ENCODE results near the gene GNA12.

Gene GNA12

DNA sequence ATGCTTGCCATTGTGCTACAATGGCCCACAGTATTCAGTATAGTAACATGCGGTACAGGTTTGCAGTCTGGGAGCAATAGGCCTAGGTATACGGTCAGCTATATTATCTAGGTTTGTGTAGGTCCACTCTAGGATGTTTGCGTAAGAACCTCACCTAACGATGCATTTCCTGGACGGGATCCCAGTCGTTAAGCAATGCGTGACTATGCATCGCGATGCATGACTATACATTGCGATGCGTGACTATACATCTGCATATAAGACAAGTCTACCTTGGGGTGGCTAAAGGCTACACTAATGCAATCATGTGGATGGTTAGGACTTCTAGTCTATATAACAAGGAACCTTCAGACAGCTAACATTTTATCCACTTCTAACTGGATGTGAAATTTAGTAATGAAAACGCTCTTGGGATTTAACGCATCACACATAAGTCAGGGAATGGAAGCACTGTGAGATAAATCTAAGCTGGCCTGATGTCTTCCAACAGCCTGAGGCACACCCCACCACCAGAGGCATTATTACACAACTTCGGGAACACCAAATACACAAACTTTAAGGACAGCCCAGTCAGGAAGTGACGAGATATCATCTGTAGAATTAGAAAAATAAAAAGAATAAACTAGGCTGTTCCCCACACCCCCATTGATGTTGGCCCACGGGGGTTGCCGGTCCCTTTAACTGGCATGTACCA, 9.2 kb downstream of the GNA12 start:
- no peak for DNase-seq

DNA sequence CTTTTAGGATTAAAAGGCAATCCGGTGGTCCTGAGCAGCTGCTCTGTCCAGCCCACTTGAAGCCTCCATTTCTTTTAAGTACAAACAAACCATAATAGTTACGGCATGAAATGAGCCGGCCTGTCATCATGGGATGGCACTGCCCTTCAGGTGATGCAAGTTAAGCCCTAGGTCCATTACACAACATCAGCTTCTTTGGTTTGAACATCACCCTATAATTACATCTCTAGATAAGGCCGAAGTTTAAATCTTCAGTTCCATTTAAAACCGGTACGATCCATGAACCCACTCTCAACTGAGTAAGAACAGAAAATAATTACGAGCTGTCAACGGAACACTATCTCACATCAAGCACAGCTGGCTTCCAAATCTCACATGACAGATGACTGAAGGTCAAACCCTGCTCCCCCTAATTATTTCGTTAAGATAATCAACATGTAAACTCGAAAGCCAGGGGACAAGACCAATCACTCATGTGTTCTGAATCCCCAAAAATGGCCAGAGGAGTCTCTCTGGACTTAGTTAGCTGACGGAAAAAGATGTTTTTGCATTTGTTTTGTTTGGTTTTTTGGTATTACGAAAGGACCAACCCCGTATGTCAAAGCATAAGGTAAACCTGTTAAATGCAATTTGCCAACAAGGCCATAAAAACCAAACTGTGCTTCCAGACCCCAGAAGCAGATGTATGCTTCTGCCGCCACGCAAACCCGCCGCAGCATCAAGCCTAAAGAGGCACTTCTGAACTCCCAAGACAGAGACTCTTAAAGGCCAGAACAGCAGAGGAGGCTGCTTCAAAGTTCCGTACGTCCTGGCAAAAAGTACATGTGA, 10.8 kb downstream of the GNA12 start:
- no peak for DNase-seq

DNA sequence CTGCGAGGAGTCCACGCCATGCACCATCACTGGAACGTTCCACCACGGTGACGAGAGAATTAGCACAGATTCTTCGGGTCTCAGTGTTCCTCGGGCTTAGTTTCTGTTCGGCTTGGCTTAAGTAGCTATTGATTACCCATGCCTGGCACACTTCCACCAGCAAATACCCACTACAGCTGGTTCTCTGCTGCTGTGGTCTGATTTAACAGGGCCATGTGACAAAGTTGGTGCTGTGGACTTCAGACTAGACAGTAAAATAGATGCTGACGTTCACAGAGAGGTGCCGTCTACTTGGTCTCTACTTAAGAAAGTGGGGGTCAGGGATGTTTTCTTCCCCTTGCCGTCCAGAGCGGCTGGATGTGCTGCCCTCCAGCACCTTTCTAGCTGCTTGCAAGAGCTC, 11.6 kb downstream of the GNA12 start:
- no peak for DNase-seq

DNA sequence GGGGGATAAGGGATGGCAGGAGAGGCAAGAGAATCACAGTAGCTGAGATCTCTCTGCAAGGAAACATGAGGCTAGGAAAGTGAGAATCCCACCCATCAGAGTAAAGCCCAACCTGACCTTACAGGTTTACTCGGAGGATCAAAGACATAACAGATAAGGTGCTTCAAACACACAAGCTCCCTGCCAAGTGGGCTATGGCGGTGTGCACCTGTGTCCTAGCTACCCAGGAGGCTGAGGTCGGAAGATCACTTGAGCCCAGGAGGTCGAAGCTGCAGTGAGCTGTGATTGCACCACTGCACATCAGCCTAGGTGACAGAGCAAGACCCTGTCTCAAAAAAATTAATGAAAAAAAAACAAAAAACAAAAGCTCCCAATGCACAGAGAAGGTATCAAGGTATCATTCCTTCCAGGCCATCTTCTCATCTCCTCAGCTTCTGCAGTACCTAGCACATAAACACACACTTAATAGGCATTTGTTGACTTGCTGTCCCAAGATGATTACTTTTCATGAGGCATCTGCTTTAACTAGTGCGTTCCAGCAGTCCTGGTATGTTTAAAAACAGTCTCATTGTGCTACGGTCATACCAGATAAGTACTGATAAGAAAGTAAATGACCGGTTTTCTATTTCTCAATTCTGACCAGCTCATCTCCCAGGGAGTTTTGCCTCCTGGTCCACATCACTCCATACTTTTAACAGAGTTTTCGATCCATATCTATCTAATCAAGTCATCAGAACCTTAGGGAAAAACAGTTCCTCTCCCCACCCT, 13.3 kb downstream of the GNA12 start:
- no peak for DNase-seq

DNA sequence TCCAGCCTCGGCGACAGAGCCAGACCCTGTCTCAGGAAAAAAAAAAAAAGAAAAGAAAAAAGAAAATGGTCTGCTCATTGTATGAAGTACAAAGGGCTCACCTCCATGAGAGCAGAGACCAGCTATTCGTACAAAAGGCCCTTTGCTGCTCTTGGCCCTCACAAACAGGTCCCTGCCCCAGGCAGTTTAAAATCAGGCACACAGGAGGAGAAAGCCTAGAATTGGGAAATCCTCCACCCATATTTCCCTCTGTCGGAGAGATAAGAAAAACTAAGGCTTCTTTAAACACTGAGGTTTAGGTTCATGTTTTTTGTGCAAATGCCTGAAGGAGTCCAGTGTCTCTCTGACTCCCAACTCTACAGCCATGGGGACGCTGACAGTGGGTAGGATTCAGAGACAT, 15.1 kb downstream of the GNA12 start:
- DNase-seq, result no peak

DNA sequence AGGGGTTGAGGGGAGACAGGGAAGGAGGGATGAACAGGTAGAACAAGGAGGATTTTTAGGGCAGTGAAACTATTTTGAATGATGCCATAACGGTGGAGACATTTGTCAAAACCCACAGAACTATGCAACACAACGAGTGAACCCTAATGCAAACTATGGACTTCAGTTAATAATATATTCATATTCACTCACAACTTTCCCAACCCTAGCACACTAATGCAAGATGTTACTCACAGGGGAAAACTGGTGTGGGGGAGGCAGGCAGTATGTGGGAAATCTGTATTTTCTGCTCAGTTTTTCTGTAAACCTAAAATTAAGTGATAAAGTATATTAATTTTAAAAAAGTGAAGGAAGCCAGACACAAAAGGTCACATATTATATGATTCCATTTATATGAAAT, 17.3 kb downstream of the GNA12 start:
- DNase-seq, result no peak

DNA sequence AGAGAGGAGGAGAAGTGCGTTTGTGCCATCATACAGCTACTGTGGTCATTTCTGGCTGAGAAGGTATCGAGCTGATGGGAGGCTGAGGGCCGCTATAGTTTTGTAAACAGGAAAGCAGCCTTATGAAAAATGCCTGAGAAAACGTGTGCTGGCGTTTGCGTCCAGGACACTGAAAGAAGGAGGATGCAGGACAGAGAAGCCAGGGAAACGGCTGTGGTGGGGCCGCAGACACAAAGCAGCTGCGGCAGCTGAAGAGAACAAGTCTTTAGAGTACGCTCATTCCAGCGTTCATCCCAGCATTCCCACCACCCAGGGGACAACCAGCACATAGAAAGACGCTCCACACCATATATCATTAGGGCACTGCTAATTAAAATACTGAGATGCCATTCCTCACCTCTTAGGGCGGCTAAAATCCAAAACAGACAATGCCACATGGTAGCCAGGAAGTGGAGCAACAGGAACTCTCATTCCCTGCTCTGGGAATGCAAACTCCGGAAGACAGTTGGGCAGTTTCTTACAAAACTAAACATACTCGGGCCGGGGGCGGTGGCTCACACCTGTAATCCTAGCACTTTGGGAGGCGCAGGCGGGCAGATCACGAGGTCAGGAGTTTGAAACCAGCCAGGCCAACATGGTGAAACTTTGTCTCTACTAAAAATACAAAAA, 18.4 kb downstream of the GNA12 start:
- no peak for DNase-seq

DNA sequence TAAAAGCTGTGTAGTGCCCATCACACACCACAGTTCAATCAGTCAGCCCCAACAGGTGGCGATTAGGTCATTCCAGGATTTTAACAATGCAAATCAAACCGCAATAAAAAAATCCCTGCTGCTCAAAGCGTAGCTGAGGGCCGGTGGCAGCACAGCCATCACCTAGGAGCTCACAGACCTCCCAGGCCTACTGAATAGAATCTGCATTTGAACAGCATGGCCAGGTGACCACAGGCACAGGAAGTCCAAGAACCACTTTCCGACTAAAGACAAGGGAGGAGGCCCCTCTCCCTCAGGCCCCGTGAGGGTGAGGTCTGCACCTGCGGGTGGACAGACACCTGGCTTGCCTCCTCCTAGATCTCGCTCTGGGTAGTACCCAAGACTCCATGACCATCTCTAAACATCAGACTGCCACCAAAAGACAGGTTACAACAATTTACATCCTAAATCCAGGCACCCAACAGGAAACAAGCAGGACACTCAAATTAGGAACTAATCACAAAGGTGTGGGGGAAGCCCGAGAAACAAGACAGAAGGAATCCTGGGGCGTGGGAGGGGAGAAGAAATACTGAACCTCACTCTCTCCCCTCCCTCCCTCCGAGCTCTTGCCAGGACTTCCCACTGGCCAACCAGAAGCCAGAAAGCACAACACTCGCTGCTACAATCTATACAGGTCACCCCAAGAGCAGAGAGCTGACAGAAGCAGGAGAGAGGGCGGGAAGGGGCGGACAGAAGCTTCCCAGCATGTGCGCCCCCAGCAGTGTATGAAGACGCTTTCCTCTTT, 19.2 kb downstream of the GNA12 start:
- no peak for DNase-seq

DNA sequence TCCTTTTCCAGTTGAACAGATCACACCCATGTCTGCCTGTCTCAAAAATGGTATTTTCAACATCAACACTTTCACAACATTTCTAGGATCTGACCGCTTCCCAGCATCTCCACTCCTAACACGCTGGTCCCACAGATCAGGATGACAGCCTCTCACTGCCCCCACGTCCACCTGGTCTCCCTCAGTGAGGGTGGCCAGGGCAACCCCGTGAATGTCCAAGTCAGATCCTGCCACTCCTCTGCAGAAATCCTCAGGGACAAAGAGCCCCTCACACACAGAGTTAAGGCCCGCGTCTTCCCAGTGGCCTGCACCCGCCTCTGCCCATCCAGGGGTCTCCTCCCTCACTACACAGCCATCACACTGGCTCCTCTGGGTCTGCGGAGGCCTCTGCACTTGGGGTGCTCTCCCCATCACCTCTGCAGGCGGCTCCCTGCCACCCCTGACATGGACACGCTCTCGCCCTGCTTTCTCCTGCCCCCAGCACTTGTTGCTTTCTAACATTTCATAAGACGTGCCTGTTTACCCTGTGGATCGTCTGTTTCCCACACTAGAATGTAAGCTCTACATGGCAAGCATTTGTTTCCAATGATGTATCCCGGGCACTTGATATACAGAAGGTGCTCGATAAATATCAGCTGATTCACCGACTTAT, 20.0 kb downstream of the GNA12 start:
- no peak for DNase-seq

DNA sequence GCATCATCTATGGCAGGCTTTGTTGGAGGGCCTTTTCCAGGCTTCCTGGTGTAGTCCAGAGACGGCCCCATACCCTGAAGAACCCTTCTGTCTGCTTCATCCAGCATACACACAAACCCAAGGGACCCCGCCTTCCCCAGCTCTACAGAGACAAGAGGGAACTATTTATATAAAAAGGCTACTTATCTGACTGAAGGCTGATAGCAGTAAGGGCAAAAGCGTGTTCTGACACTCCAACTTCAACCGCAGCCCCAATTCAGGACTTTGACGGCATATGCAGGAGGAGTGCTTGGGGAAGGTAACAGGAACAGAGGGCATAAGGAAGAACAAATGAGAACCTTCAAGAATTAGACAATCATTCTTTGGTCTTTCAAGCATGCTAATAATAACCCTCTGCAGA, 21.0 kb downstream of the GNA12 start:
- no peak for DNase-seq

DNA sequence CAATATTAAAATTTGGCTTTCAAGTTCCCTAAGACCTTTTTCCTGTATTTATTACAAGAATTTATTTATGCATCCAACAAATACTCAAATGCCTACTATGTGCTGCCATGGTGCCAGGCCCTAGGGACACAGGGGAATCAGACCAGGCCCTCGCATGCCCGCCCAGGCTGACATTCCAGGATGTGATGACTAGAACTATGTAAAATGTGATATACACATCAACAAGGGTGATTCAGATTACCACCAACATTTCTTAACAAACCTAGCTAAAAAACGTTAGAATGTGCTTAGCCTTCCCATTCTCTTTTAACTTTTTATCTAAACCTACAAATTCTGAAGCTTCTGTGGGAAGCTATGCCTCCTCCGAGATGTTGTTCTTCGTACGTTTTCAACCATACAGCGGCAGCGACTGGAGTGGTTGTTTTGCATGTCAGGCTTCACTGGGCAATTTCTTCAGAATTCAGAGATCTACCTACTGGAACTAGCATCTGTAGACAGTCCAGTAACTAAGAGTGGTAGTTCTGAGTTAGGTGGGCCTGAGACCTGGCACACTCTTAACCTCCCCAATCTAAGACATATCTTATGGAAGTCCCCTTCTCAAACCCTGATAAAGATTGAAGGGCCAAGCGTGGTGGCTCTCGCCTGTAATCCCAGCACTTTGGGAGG, 22.1 kb downstream of the GNA12 start:
- no peak for DNase-seq

DNA sequence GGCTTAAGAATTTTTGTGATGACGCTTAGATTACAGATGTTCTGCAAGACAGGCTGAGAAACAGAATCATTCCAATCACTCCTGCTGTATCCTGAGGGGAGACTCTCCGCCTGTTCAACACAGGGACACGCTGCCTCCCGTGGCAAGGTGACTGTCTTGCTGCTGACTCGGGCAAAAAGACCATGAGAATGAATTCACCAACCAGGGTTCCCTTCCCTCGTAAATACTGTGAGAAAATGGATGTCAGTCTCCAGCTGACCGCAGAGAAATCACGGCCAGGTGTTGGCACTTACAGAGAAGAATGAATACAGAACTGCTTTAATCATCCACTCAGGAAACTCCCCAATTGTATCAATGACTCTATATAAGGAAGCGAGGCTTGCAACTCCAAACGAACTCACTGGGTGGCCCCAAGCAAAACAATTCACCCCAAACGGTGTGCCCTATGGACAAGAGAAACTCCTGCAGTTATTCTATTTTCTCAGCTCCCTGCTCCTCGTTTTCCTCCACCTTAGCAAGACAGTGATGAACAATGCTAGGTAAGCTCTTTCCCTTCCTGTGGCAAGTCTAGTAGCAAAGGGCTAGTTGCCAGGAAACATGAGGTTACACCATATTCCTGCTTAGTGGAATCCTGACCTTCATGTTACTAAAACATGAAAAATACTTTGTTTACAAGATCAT, 22.8 kb downstream of the GNA12 start:
- no peak for DNase-seq

DNA sequence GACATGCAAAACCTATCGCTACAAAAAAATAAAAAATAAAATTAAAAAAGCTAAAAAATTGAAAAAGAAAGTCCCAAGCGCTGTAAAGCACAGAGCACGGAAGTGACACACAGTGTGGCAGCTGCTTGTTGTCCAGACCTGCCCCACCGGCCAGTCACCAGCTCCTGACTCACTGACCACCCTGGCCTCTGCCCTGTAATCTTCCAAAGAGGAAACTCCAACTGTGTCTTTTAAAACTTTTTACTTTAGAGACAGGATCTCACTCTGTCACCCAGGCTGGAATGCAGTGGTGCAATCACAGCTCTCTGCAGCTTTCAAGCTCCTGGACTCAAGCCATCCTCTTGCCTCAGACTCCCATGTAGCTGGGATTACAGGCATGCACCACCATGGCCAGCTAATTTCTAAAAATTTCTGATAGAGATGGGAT, 23.6 kb downstream of the GNA12 start:
- DNase-seq, result no peak

DNA sequence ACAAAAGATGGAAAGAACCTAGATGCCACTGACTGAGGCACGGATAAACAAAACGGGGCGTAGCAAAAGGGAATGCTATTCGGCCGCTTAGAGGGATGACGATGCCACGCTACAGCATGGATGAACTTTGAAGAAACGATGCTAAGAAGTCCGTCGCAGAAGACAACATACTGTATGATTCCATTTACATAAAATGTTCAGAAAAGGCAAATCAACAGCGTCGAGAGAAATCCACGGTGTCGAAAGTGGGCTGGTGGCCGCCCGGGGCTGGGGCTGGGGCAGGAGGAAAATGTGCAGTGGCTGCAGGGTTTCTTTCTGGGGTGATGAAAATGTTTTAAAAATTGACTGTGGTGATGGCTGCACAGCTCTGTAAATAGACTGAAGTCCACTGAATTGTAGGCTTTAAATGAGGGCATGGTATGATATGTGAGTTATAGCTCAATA, 24.1 kb downstream of the GNA12 start:
- no peak for DNase-seq

DNA sequence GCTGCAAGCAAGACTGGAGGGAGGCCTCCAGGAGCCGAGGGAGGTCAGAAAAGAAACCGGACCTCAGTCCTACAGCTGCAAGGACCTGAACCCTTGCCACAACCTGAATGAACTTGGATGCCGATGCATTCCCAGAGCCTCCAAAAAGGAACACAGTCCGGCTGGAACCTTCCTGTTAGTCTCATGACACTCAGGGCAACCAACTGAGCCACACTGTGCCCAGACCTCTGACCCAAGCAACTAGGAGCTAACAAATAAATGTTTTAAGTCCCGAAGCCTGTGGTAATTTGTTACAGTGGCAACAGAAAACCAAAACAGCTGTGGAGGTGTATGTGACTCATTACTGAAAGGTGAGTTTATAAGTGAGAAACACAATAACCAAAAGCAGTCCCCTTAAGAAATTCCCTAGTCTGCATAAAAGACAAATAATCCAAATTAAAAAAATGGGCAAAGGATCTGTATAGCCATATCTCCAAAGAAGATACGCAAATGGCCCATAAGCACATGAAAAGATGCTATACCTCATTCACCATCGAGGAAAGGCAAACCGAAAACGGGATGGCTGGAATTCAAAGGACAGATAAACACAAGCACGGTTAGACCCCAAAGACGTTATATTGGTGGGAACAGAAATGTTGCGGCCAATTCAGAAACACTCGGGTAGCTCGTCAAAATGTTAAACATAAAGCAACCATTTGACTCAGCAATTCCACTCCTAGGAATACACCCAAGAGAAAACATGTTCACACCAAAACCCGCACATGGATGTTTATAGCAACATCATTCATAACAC, 24.8 kb downstream of the GNA12 start:
- no peak for DNase-seq

DNA sequence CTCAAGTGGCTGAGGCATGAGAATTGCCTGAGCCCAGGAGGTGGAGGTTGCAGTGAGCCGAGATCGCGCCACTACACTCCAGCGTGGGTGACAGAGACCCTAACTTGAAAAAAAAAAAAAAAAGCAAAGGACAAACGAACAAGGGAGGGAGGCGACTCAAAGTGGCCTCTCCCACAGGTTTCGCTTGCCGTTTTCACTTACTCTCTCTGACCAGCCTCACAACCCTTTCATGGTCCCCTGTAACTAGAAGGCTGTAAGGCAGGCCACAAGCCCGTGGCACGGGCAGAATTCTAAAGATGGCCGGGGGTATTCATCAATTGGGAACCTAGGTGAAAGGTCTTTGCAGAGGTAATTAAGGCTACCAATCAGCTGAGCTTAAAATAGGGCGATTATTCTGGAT, 25.5 kb downstream of the GNA12 start:
- DNase-seq, result no peak

DNA sequence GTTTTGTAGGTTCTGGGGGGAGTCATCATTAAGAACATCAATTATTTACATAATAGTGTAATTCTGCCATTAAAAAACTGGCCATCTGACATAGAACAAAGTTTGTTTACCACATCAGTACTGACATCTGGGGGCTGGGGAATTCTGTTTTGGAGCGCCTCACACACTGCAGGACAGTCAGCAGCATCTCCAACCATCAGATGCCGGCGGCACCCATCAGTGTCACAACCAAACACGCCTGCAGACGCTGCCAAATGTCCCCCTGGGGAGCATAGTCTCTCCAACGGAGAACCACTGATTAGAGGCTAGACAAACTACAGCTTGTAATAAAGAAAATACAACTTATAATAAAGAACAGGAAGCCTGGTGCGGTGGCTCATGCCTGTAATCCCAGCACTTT, 26.0 kb downstream of the GNA12 start:
- DNase-seq, result no peak

DNA sequence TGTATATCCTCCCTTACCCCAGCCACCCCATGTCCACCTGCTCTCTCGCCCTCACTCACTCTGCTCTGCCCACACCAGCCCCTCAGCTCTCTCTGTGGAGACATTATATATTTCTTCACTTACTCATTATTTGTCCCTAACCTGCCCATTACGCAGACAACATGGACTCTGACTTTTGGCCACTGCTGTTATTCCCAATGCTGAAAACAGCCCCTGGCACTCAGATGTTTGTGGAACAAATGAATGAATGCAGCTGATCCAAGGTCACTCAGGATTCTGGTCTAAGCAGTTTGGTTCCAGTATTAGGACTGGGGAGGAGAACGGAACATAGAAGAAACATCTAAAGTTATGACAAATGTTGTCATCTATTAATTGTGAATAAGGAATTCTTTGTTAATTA, 26.7 kb downstream of the GNA12 start:
- no peak for DNase-seq

DNA sequence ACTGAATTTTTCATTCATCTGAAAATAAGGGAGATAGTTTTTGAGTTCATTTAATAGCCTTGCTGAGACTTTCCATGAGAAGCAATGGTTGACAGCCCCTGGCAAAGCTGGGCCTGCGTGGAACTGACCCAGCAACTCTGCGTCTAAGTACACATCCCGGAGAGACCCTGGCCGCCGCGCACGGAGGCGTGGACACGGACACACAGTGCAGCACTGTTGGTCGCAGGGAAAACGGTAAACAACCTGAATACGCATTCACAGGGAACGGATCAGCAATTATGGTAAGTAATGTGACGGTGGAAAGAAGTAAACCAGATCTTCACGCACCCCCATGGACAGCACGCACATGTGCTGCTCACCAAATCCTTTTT, 28.2 kb downstream of the GNA12 start:
- no peak for DNase-seq
